ENCODE measurements around the gene KRTAP26-1.

DNA sequence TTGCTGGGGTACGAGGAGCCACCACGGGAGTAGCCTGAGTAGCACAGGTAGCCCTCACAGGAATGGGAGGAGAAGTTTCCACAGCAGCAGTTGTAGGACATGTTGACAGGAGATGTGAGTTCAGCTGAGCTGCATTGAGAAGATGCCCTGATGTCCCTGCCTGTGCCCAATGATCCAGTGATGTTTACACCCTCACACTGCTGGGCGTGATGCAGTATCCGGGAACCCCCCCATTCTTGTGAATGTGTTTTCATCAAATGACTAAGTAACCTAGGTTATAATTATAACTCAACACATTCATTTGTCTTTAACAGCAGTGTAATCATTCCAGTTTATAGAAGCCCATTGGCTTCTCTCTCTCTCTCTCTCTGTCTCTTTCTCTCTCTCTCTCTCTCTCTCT lies 28.4 kb upstream of the KRTAP26-1 start, which contains the start of gene KRTAP23-1:
- TF ChIP-seq CTCF (IDR thresholded peaks at IDR 0.05; ENCODE audit: insufficient read depth, low read length, poor library complexity, severe bottlenecking), result no peak
- no peak for TF ChIP-seq EZH2phosphoT487 (conservative IDR thresholded peaks at IDR 0.05; ENCODE audit: low read length)
